ENCODE results near the gene TAS2R14.

The TAS2R14 gene

DNA sequence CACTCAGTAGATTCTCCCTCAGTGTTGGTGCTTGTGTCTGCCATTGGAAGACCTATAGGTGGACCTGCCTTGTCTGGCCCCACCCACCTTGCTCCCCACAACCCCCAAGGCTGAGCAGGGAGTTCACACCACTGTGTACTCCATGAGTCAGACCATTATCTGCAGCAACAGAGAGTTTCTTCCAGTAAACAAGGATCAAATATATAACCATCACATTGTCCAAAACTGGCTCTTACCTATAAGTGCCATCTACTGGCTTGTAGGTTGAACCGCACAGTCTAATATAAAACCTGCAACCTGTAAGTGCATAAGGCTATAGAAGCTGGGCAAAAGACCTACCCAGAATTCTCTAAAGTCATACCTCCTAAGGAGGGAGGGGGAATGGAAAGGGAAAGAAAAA lies 37.6 kb downstream of the TAS2R14 start:
- no peak for DNase-seq

DNA sequence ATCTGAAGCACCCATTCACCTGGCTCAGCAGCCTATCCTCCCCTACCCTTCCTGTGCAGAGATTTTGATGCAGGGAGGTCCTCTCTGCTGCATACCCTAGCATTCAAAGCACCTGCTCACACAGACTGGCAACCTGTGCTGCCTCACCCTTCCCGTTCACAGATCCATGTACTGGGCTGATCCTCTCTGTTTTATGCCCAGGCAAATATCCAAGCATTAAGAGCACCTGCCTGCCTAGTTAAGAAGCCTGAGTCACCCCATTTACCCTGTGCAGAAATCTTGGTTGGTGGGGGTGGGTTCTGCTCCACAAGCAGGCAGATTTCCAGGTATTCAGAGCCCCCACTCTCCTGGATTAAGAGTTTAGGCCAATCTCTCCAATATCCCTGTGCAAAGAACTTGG lies 38.1 kb downstream of the TAS2R14 start:
- DNase-seq, result no peak

DNA sequence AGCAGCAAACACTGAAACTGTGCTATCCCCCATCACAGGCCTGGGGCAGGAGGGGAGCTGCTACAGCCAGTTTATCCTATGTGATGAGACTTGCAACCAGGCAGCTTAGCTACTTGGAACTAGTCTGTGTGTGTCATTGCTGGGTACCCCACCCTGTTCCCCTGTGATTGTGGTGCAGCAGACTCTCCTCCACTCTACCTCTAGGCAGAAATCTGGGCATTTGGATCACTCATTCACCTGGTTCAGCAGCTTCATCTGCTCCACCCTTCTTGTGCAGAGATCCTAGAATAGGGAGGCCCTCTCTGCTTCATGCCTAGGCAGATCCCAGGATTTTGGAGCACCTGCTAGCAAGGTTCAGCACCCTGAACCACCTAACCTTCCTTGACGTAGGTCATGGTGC lies 38.5 kb downstream of the TAS2R14 start:
- DNase-seq, result no peak

DNA sequence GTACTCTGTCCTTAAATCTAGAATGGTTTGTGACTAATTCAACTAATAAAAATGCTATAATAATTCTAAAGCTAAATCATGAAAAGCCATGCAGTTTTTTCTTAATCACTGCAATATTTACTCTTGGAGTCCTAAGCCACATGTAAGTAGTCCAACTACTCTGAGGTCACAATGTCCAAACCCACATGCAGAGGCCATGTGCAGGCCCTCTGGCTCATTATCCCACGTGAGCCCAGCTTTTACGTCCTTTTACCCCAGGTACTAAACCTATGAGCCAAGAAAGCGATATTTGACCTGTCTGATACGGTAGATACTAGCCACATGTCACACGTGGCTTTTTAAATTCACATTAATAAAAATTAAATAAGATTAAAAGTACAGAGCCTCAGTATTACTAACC lies 42.2 kb downstream of the TAS2R14 start:
- DNase-seq, result no peak

DNA sequence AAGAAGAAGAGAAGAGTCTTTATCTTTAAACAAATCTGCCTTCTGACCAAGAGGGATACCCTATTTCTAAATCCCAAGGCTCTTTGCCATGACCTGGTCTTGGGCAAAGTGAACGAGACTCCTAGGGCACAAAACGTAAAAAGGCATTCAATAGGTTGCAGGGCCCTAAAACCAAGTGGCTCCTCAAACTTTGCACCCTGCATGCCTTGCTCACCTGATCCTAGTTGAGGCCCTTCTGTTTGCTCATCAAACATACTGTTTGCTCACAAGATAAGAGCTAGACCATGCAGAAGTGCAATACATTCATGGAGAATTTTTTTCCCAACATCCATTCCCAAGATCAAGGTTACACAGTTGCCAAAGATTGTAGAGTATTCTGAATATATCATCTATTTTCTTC lies 47.1 kb downstream of the TAS2R14 start:
- no peak for DNase-seq

DNA sequence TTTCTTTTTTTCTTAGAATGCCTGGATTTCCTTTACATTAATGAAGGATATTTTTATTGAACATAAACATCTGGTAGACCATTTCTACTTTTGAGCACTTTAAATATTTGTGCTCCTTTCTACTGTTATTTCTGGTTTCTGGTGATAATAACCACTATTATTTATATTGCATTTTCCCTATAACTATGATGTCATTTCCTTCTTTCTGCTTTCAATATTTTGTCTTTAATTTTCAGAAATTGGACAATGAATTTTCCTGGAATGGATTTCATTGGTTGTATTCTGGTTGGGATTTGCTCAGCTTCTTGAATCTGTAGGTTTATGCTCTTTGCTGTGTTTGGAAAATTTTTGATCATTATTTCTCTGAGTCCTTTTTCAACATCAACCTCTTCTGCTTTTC lies 49.8 kb downstream of the TAS2R14 start:
- no peak for DNase-seq
